ENCODE data around the gene USP3. TPM values are rescaled to one million over a fixed set of nuclear protein-coding genes. Genes with fewer than 3 reads are reported as not detected.

Gene USP3
- polyA plus RNA-seq, 1 of the 3 experiments (the other 2 are of a cell fraction) = 9.3 TPM

DNA sequence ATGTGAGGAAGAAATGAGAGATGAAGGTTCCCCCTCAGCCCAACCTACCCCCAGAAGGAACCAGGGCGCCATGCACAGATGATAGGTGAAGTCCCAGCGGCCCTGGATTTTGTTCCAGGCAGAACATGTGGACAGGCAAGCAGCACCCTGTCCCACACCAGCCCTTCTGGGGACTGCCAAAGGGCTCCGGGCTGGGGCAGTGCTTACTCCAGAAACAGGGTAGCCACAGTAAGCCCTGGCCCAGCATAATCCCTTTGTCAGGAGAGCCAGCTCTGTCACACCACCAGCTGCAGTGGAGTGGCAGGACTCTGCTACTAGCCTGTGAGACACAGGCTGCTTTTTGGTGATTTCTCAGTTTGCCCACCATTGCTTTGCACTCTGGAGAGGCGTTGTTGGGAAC, 99.1 kb downstream of the USP3 start (continued):
- TF ChIP-seq SMC3 (IDR thresholded peaks at IDR 0.05; ENCODE audit: low read depth, low read length) (no peak), TAF1 (IDR thresholded peaks at IDR 0.05; ENCODE audit: borderline replicate concordance, low read depth, low read length) (no peak)

- Histone ChIP-seq H3K9me3 (no peaks in the 10 kb centered on the region), H3K9me2 (no peaks in the 10 kb centered on the region), H3F3A (replicated peaks; ENCODE audit: insufficient read depth) (peaks cover under 1% of the 10 kb centered on the region), H3K36me3 (replicated peaks in 1 of 2; ENCODE audit: control insufficient read depth in 1 of 2, insufficient read depth in 2 of 2, low read length in 1 of 2) (peaks cover 12 to 18% of the 10 kb centered on the region in 2 experiments), H3K27me3 (ENCODE audit: insufficient read depth) (no peaks in the 10 kb centered on the region), H3K4me2 (no peak overlapping the region), H4K20me1 (ENCODE audit: insufficient read depth) (no peaks in the 10 kb centered on the region), H3K9ac (no peak overlapping the region), H3K27ac (ENCODE audit: low read depth in 2 of 2, low read length in 1 of 2) (no peak overlapping the region), H3K79me2 (ENCODE audit: insufficient read depth) (no peaks in the 10 kb centered on the region), H3K4me1 (ENCODE audit: control insufficient read depth in 1 of 2, insufficient read depth in 2 of 2, low read depth in 1 of 2, low read length in 1 of 2) (peaks cover 6% of the 10 kb centered on the region in 2 experiments; a peak in 2 of 4 replicates), H3K4me3 (ENCODE audit: low read depth in 2 of 2, low read length in 1 of 2) (no peak overlapping the region), H2AFZ (ENCODE audit: low read depth) (no peak overlapping the region)
- no peak for TF ChIP-seq FOSL2 (IDR thresholded peaks at IDR 0.05; ENCODE audit: borderline replicate concordance, low read depth)
- no peak for TF ChIP-seq RXRA (IDR thresholded peaks at IDR 0.05; ENCODE audit: borderline replicate concordance, low read depth)
- no peak for TF ChIP-seq EP300 (IDR thresholded peaks at IDR 0.05; ENCODE audit: borderline replicate concordance in 1 of 2, low read depth in 1 of 2, low read length in 1 of 2)
- TF ChIP-seq, protein P1, sequence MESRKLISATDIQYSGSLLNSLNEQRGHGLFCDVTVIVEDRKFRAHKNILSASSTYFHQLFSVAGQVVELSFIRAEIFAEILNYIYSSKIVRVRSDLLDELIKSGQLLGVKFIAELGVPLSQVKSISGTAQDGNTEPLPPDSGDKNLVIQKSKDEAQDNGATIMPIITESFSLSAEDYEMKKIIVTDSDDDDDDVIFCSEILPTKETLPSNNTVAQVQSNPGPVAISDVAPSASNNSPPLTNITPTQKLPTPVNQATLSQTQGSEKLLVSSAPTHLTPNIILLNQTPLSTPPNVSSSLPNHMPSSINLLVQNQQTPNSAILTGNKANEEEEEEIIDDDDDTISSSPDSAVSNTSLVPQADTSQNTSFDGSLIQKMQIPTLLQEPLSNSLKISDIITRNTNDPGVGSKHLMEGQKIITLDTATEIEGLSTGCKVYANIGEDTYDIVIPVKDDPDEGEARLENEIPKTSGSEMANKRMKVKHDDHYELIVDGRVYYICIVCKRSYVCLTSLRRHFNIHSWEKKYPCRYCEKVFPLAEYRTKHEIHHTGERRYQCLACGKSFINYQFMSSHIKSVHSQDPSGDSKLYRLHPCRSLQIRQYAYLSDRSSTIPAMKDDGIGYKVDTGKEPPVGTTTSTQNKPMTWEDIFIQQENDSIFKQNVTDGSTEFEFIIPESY (IDR thresholded peaks at IDR 0.05; ENCODE audit: borderline replicate concordance, low read depth) = no peak
- no peak for TF ChIP-seq NFIC (IDR thresholded peaks at IDR 0.05; ENCODE audit: borderline replicate concordance)
- TF ChIP-seq TEAD4 (IDR thresholded peaks at IDR 0.05; ENCODE audit: borderline replicate concordance, insufficient read depth) = no peak
- TF ChIP-seq GATA2 (CRISPR knock-in tag; IDR thresholded peaks at IDR 0.05) = no peak
- no peak for TF ChIP-seq FOXJ3 (CRISPR knock-in tag; IDR thresholded peaks at IDR 0.05)
- no peak for TF ChIP-seq TAF1 (IDR thresholded peaks at IDR 0.05; ENCODE audit: borderline replicate concordance, low read depth, low read length)
- TF ChIP-seq NRF1 (IDR thresholded peaks at IDR 0.05; ENCODE audit: low read depth, low read length) = no peak
- TF ChIP-seq POLR2AphosphoS5 (IDR thresholded peaks at IDR 0.05; ENCODE audit: low read depth, low read length) = no peak
- no peak for TF ChIP-seq RAD21 (IDR thresholded peaks at IDR 0.05; ENCODE audit: low read length)
- TF ChIP-seq YY1 (IDR thresholded peaks at IDR 0.05; ENCODE audit: low read depth) = no peak
- TF ChIP-seq, protein P2, sequence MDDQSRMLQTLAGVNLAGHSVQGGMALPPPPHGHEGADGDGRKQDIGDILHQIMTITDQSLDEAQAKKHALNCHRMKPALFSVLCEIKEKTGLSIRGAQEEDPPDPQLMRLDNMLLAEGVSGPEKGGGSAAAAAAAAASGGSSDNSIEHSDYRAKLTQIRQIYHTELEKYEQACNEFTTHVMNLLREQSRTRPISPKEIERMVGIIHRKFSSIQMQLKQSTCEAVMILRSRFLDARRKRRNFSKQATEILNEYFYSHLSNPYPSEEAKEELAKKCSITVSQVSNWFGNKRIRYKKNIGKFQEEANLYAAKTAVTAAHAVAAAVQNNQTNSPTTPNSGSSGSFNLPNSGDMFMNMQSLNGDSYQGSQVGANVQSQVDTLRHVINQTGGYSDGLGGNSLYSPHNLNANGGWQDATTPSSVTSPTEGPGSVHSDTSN (IDR thresholded peaks at IDR 0.05) = no peak
- TF ChIP-seq SIN3A (IDR thresholded peaks at IDR 0.05; ENCODE audit: borderline replicate concordance, low read depth, low read length) = no peak
- no peak for TF ChIP-seq USF2 (IDR thresholded peaks at IDR 0.05; ENCODE audit: borderline replicate concordance, low read depth, low read length)
- TF ChIP-seq MEF2A (IDR thresholded peaks at IDR 0.05; ENCODE audit: borderline replicate concordance, low read depth) = no peak
- no peak for TF ChIP-seq REST (IDR thresholded peaks at IDR 0.05; ENCODE audit: low read depth, low read length)
- no peak for DNase-seq
- WGBS (ENCODE audit: low lambda C conversion rate) = 95% methylated on average over 2 of the region's 2 CpGs
- ChIA-PET CTCF (interaction anchor here (1.1 to 1.2 kb wide), 2 partner anchors 138 to 463 kb away, joined by 3 to 5 read pairs; no protein-coding TSS in a partner anchor), POLR2A (no interaction called here)
These were observed 99.9 kb downstream of the USP3 start for GRCh38 chr15:63604281-63604680.

All from SK-N-SH (cell line).